ENCODE data around the gene KCTD2.

- TF ChIP-seq CTCF (IDR thresholded peaks at IDR 0.05) (no peak), POLR2A (IDR thresholded peaks at IDR 0.05) (no peak), EP300 (IDR thresholded peaks at IDR 0.05) (no peak)
Observed at GRCh38 chr17:75048249-75048878, 1.3 kb downstream of the KCTD2 start.

Data from suprapubic skin (tissue), 3 donors.